ENCODE measurements around the gene B4GALT2. TPM values are rescaled to one million over a fixed set of nuclear protein-coding genes. Genes with fewer than 3 reads are reported as not detected.

The B4GALT2 gene
- total RNA-seq, 1 donor = 0.63 TPM

GRCh38 chr1:43995984-43996732, 17.1 kb downstream of the B4GALT2 start:
- Histone ChIP-seq H3K9me3 (ENCODE audit: low read depth, low read length) (no peaks in the 10 kb centered on the region), H3K4me1 (ENCODE audit: insufficient read depth, low read length) (peaks cover 9% of the 10 kb centered on the region), H3K4me3 (ENCODE audit: low read length) (no peak overlapping the region), H3K27me3 (ENCODE audit: insufficient read depth, low read length) (no peaks in the 10 kb centered on the region)

DNA sequence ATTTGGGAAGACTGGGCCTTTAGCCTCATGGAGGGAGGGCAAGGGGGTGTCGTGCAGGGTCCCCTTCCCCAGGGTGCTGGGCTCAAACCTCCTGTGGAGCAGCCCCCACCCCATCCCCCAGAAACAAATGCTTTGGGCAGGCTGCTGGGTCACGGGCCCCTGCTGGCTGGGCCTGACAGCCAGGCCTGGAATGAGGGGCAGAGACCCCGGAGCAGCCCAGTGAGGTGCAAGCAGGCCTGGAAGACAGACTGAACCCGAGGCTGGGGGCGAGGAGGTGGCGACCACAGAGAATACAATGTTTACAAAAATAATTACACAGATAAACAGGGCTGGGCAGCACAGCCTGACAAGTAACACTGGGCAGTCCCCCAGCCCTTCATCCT, 17.7 kb downstream of the B4GALT2 start:
- Histone ChIP-seq H3K4me3 (ENCODE audit: low read length) (no peak overlapping the region), H3K4me1 (ENCODE audit: insufficient read depth, low read length) (peaks cover 9% of the 10 kb centered on the region), H3K27me3 (ENCODE audit: insufficient read depth, low read length) (no peaks in the 10 kb centered on the region), H3K9me3 (ENCODE audit: low read depth, low read length) (no peaks in the 10 kb centered on the region)

DNA sequence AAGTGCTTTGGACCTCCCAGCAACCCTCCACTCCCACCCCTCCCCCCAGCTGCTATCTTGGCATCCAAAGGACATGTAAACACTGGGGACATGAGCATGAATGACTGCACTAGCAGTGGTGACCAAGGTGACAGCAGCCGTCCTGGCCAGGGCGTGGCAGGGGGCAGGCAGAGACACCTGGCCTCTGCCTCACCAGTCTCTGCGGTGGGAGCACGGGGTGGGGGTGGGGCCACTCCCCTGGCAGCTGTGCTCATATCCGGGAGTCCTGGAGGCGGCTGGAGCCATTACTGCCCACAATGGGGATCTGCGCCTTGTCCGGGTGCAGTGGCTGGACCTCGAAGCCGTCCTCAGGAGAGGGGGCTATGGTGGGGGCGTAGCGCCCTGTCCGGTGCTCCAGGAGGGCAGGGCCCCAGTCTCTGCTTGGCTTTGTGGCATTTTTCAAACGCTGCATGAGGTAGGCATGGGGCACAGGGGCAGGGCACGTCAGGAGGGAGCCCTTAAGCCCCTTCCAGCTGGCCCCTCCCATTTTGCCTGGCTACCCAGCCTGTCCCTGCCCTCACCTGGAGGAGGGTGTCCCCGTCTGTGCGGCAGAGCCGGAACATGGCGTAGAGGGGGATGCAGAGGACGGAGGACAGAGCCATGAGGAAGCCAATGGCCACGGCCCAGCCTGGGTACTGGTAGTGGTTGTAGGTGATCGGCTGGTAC, 18.4 kb downstream of the B4GALT2 start:
- Histone ChIP-seq H3K9me3 (ENCODE audit: low read depth, low read length) (no peaks in the 10 kb centered on the region), H3K27me3 (ENCODE audit: insufficient read depth, low read length) (no peaks in the 10 kb centered on the region), H3K4me3 (ENCODE audit: low read length) (no peak overlapping the region), H3K4me1 (ENCODE audit: insufficient read depth, low read length) (peaks cover 2% of the 10 kb centered on the region)

GRCh38 chr1:43998000-43998378, 19.0 kb downstream of the B4GALT2 start:
- H3K4me1 ChIP-seq (ENCODE audit: insufficient read depth, low read length) = no peaks in the 10 kb centered on the region
- no peaks in the 10 kb centered on the region for H3K27me3 ChIP-seq (ENCODE audit: insufficient read depth, low read length)
- no peak overlapping the region for H3K4me3 ChIP-seq (ENCODE audit: low read length)
- no peaks in the 10 kb centered on the region for H3K9me3 ChIP-seq (ENCODE audit: low read depth, low read length)

GRCh38 chr1:43999455-43999854, 20.4 kb downstream of the B4GALT2 start:
- H3K9me3 ChIP-seq (ENCODE audit: low read depth, low read length) = no peaks in the 10 kb centered on the region
- no peaks in the 10 kb centered on the region for H3K4me1 ChIP-seq (ENCODE audit: insufficient read depth, low read length)
- no peak overlapping the region for H3K4me3 ChIP-seq (ENCODE audit: low read length)
- H3K27me3 ChIP-seq (ENCODE audit: insufficient read depth, low read length) = no peaks in the 10 kb centered on the region

GRCh38 chr1:44000122-44000665, 21.2 kb downstream of the B4GALT2 start:
- Histone ChIP-seq H3K27me3 (ENCODE audit: insufficient read depth, low read length) (no peaks in the 10 kb centered on the region), H3K4me3 (ENCODE audit: low read length) (no peak overlapping the region), H3K4me1 (ENCODE audit: insufficient read depth, low read length) (no peaks in the 10 kb centered on the region), H3K9me3 (ENCODE audit: low read depth, low read length) (no peaks in the 10 kb centered on the region)

- H3K4me1 ChIP-seq (ENCODE audit: insufficient read depth, low read length) = no peaks in the 10 kb centered on the region
- no peaks in the 10 kb centered on the region for H3K9me3 ChIP-seq (ENCODE audit: low read depth, low read length)
- no peak overlapping the region for H3K4me3 ChIP-seq (ENCODE audit: low read length)
- H3K27me3 ChIP-seq (ENCODE audit: insufficient read depth, low read length) = no peaks in the 10 kb centered on the region
Measured at GRCh38 chr1:44002165-44002564, 23.2 kb downstream of the B4GALT2 start.

DNA sequence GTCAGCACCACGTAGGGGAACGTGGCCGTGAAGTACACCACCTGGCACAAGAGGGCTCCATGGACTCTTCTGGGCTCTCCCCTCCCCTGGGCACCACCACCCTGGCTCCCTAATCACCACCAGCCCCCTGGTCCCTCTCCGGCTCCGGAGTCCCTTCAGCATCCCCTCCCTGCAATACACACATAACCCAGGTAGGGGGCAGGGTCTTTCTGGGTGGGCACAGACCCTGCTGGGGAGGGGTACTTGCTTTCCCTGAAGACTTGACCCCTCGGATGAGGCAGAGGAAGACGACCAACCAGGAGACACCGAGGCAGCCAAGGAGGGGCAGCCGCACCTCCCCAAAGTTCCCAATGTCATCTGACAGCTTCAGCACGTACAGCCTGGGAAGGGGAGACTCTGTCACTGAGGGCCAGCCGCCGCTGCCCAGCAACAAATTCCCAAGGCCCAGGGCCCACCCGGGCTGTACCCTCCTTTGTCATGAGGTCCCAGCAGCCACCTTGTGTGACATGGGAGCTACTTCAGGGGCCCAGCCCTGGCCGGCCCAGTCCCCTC, 23.7 kb downstream of the B4GALT2 start:
- Histone ChIP-seq H3K4me1 (ENCODE audit: insufficient read depth, low read length) (no peaks in the 10 kb centered on the region), H3K9me3 (ENCODE audit: low read depth, low read length) (no peaks in the 10 kb centered on the region), H3K4me3 (ENCODE audit: low read length) (no peak overlapping the region), H3K27me3 (ENCODE audit: insufficient read depth, low read length) (no peaks in the 10 kb centered on the region)

DNA sequence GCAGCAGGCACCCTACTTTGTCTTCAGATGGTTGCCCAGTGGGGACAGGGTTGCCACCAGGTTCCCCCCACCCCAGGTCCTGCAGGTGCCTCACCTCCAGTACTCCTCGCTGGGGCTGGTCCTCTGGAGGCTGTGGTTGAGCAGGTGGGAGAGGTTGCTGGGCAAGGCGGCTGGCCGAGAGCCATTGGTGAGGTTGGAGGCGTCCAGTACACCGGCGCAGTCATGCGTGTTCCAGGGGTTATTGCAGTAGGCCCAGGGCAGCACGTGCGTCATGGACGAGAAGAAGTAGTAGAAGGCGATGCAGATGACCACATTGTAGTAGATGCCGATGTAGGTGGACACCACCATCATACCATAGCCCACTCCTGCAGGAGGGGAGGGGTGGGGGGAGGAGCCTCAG, 29.2 kb downstream of the B4GALT2 start:
- Histone ChIP-seq H3K9me3 (ENCODE audit: low read depth, low read length) (no peaks in the 10 kb centered on the region), H3K4me3 (ENCODE audit: low read length) (no peak overlapping the region)

GRCh38 chr1:44010935-44011471, 32.0 kb downstream of the B4GALT2 start:
- no peaks in the 10 kb centered on the region for H3K4me1 ChIP-seq (ENCODE audit: insufficient read depth, low read length)
- no peaks in the 10 kb centered on the region for H3K9me3 ChIP-seq (ENCODE audit: low read depth, low read length)
- H3K4me3 ChIP-seq (ENCODE audit: low read length) = no peak overlapping the region
- no peaks in the 10 kb centered on the region for H3K27me3 ChIP-seq (ENCODE audit: insufficient read depth, low read length)

More for the DNA sequence above, 29.2 kb downstream of the B4GALT2 start:
- H3K27me3 ChIP-seq (ENCODE audit: insufficient read depth, low read length) = no peaks in the 10 kb centered on the region
- no peaks in the 10 kb centered on the region for H3K4me1 ChIP-seq (ENCODE audit: insufficient read depth, low read length)

DNA sequence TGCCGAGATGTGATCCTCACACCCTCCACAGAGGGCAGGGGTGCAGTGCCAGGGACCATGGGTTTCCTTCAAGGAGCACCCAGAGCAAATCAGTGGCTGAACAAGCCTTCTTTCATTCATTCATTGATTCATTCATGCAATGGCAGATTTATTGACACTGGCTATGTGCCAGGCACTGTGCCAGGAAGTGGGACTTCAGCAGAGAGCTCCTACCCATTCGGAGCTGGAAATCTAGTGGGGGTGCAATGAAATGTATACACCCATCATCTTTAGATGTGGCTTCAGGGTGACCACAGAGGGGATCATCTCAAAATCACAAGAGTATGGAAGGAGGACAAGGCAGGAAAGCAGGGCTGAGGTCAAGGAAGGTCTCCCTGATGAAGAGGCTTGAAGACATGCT, 33.4 kb downstream of the B4GALT2 start:
- no peaks in the 10 kb centered on the region for H3K27me3 ChIP-seq (ENCODE audit: insufficient read depth, low read length)
- H3K4me3 ChIP-seq (ENCODE audit: low read length) = no peak overlapping the region
- H3K4me1 ChIP-seq (ENCODE audit: insufficient read depth, low read length) = no peaks in the 10 kb centered on the region
- no peaks in the 10 kb centered on the region for H3K9me3 ChIP-seq (ENCODE audit: low read depth, low read length)

GRCh38 chr1:44012941-44013609, 34.1 kb downstream of the B4GALT2 start:
- Histone ChIP-seq H3K27me3 (ENCODE audit: insufficient read depth, low read length) (no peaks in the 10 kb centered on the region), H3K4me1 (ENCODE audit: insufficient read depth, low read length) (no peaks in the 10 kb centered on the region), H3K9me3 (ENCODE audit: low read depth, low read length) (no peaks in the 10 kb centered on the region), H3K4me3 (ENCODE audit: low read length) (no peak overlapping the region)

- Histone ChIP-seq H3K9me3 (ENCODE audit: low read depth, low read length) (no peaks in the 10 kb centered on the region), H3K27me3 (ENCODE audit: insufficient read depth, low read length) (no peaks in the 10 kb centered on the region), H3K4me1 (ENCODE audit: insufficient read depth, low read length) (no peaks in the 10 kb centered on the region), H3K4me3 (ENCODE audit: low read length) (no peak overlapping the region)
Measured at GRCh38 chr1:44013949-44014348, 34.9 kb downstream of the B4GALT2 start.

GRCh38 chr1:44014365-44015104, 35.5 kb downstream of the B4GALT2 start:
- H3K27me3 ChIP-seq (ENCODE audit: insufficient read depth, low read length) = no peaks in the 10 kb centered on the region
- no peak overlapping the region for H3K4me3 ChIP-seq (ENCODE audit: low read length)
- no peaks in the 10 kb centered on the region for H3K9me3 ChIP-seq (ENCODE audit: low read depth, low read length)
- no peaks in the 10 kb centered on the region for H3K4me1 ChIP-seq (ENCODE audit: insufficient read depth, low read length)
